ENCODE measurements around the gene UVSSA. TPM values are rescaled to one million over a fixed set of nuclear protein-coding genes. Genes with fewer than 3 reads are reported as not detected.

Gene UVSSA
- total and polyA plus RNA-seq, 9 of the 15 experiments (the other 6 are each of a cell fraction or from before 2014, with no cell fraction given), result 0.21 to 14.6 (median 3.3) TPM

DNA sequence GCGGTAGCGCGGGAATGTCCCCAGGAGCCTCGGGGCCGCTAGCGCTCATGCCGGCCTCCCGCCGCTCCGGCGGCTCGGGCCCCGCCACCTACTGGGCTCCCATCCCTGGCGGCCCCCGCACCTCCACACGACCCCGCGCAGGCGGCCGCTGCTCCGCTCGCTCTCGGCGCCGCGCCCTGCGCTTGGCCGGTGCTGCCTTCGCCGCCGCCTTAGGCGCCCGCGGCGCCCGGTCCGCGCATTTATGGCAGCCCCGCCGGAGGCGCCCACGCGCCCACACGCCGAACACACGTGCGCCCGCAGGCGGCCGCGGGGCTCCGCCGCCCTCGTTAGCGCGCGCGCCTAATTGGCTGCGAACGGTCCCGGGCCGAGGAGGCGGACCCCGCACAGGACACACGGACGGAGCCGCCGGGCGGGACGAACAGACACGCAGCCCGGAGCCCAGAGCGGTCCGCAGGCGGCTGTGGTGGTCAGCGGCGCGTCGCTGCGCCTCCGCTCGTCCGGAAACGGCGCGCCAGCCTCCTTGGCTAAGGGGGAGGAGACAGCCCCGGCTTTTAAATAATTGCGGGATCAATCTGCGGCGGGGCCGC lies 59.5 kb downstream of the UVSSA start, which contains the start of gene NKX1-1:
Gene NKX1-1, minus strand, starts transcription at position 49 of the 587 bp plus-strand sequence. Its CDS starts 0 bp downstream, at position 49.
- in situ Hi-C loops (cut with MboI), result no loop called here
- ChIA-PET POLR2A (no interaction called here), CTCF (ENCODE audit: low intra/inter-chr PET ratio) (no interaction called here)
- H3K4me2 ChIP-seq (ENCODE audit: insufficient read depth, low read length), result no peak within 1 kb of the TSS
- peaks cover 0 to 15% of the 10 kb centered on the region in 2 experiments; a peak in 2 of 5 replicates for H3K27me3 ChIP-seq (ENCODE audit: control insufficient read depth in 2 of 2, insufficient read depth in 2 of 2, low read length in 2 of 2)
- no peaks in the 10 kb centered on the region for H3K79me2 ChIP-seq (ENCODE audit: control insufficient read depth, insufficient read depth, low read length)
- TF ChIP-seq OTX1 (CRISPR knock-in tag; IDR thresholded peaks at IDR 0.05), result no peak
- TF ChIP-seq, protein P1, sequence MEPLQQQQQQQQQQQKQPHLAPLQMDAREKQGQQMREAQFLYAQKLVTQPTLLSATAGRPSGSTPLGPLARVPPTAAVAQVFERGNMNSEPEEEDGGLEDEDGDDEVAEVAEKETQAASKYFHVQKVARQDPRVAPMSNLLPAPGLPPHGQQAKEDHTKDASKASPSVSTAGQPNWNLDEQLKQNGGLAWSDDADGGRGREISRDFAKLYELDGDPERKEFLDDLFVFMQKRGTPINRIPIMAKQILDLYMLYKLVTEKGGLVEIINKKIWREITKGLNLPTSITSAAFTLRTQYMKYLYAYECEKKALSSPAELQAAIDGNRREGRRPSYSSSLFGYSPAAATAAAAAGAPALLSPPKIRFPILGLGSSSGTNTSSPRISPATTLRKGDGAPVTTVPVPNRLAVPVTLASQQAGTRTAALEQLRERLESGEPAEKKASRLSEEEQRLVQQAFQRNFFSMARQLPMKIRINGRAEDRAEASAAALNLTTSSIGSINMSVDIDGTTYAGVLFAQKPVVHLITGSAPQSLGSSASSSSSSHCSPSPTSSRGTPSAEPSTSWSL (CRISPR knock-in tag; IDR thresholded peaks at IDR 0.05; ENCODE audit: borderline replicate concordance), result no peak
- no peak for TF ChIP-seq ARID1B (IDR thresholded peaks at IDR 0.05)
- TF ChIP-seq SAFB (IDR thresholded peaks at IDR 0.05; ENCODE audit: borderline replicate concordance, low read depth, low read length), result no peak
- TF ChIP-seq MAFG (tag; conservative IDR thresholded peaks at IDR 0.05), result no peak
- TF ChIP-seq MTA1 (IDR thresholded peaks at IDR 0.05; ENCODE audit: borderline replicate concordance), result no peak
- no peak within 1 kb of the TSS for H3K9ac ChIP-seq (ENCODE audit: insufficient read depth in 1 of 2, low read depth in 2 of 2, low read length in 2 of 2)
- no peaks in the 10 kb centered on the region for H3K9me1 ChIP-seq (ENCODE audit: control insufficient read depth, insufficient read depth, low read length)
- ATAC-seq, result no peak
- DNase-seq (ENCODE audit: extremely low read depth in 1 of 4, low spot score in 3 of 4), result no peak
- no peaks in the 10 kb centered on the region for H4K20me1 ChIP-seq (replicated peaks; ENCODE audit: control insufficient read depth, insufficient read depth, low read length)
- H3K27ac ChIP-seq (ENCODE audit: extremely low read depth, low read depth, low read length), result no peak within 1 kb of the TSS
- FAIRE-seq, result no peak
- 89% methylated on average over 22 of the region's 91 CpGs for WGBS (ENCODE audit: insufficient coverage, low coverage, missing lambda C conversion rate)
- H2AFZ ChIP-seq (ENCODE audit: low read depth, low read length), result no peak within 1 kb of the TSS
- BruUV-seq (replicated peaks), result no TSS peak
- H3K36me3 ChIP-seq (ENCODE audit: control insufficient read depth, insufficient read depth, low read length), result no peaks in the 10 kb centered on the region
- intact Hi-C loops (cut with micrococcal nuclease), result no loop called here
- H3K9me3 ChIP-seq (replicated peaks; ENCODE audit: control insufficient read depth, insufficient read depth, low read depth, low read length), result no peaks in the 10 kb centered on the region; the same call in 1 of the 2 replicates
- peaks cover 0 to 28% of the 10 kb centered on the region in 2 experiments; a peak in 2 of 5 replicates for H3K4me1 ChIP-seq (replicated peaks in 1 of 2; ENCODE audit: control insufficient read depth in 2 of 2, insufficient read depth in 2 of 2, low read length in 2 of 2)
- no peak within 1 kb of the TSS for H3K4me3 ChIP-seq

Data from K562 (cell line).